ENCODE data around the gene CACNA2D1. TPM values are rescaled to one million over a fixed set of nuclear protein-coding genes. Genes with fewer than 3 reads are reported as not detected.

The CACNA2D1 gene
- total RNA-seq, 1 donor from 2014 or later = 116 TPM

DNA sequence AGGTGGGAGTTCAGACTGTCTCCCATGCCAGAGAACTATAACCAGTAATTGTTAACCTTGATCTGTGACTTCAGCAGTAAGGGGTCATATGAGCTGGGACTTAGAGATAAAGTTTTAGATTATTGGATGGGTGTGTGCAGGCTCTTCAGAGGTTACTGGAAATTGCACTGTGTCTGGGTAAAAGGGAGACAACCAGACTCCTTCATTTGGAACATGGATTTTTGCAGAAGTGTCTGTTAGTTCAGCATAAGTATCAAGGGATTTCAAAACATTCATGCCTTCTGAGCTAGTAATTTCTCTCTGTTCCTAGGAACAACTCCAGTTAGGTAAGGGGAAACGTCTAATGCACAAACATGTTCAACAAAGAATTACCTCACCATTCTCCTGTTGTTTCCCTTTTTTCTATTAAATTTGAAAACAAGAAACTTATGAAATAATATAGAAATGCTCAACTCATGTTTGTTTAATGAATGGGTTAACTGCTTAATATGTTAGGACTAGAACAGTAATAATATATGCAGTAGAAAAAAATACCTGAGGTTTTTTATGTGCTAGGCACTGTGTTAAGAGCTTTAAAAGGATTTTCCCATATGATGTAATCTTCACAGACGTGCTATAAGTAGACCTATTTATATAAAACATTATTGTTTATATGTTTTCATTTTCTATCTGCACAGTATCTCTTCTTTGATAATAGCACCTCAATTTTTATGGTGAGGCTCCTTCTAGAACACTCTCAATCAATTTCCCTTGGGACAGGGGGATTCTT, 233.0 kb downstream of the CACNA2D1 start:
- Histone ChIP-seq H3K4me3 (ENCODE audit: low read length in 3 of 3) (no peak overlapping the region), H3K27ac (ENCODE audit: low read depth, low read length) (no peak overlapping the region), H3K9ac (ENCODE audit: low read depth in 1 of 3, low read length in 3 of 3) (no peak overlapping the region), H3K4me1 (ENCODE audit: control insufficient read depth in 3 of 3, insufficient read depth in 3 of 3, low read length in 3 of 3) (peaks cover 3 to 11% (median 4%) of the 10 kb centered on the region in 3 donors), H3K27me3 (ENCODE audit: control insufficient read depth in 3 of 3, insufficient read depth in 3 of 3, low read length in 3 of 3) (no peaks in the 10 kb centered on the region), H3K36me3 (ENCODE audit: control insufficient read depth in 3 of 3, insufficient read depth in 3 of 3, low read length in 3 of 3) (no peaks in the 10 kb centered on the region), H3K9me3 (ENCODE audit: control insufficient read depth in 3 of 3, low read length in 3 of 3) (no peaks in the 10 kb centered on the region)

DNA sequence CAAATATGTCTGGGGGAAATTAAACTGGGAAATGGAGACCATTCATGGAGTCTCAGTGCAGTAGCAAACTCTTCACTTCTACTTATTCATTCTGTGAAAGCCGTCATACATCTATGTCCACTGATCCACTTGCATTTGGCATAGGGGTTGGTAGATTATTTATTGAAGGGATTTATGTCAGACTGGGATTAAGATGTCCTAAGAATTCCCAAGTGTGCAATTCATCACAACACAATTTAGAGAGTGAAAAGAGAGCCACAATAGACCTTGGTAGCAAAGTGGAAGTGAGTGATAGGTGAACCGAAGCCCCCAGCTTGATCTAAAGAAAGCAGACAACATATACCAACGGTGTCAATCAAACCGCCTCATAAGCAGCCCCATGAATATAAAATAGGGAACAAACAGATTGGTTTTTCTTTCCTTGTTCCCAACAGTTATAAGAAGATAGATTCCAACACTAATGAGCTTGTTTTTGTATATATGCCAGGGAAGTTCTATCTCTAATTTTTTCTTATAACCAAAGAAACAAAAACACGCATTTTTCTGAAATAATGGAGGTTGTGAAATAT, 234.3 kb downstream of the CACNA2D1 start:
- no peaks in the 10 kb centered on the region for H3K9me3 ChIP-seq (ENCODE audit: control insufficient read depth in 3 of 3, low read length in 3 of 3)
- H3K9ac ChIP-seq (ENCODE audit: low read depth in 1 of 3, low read length in 3 of 3) = no peak overlapping the region
- H3K27ac ChIP-seq (ENCODE audit: low read depth, low read length) = no peak overlapping the region

DNA sequence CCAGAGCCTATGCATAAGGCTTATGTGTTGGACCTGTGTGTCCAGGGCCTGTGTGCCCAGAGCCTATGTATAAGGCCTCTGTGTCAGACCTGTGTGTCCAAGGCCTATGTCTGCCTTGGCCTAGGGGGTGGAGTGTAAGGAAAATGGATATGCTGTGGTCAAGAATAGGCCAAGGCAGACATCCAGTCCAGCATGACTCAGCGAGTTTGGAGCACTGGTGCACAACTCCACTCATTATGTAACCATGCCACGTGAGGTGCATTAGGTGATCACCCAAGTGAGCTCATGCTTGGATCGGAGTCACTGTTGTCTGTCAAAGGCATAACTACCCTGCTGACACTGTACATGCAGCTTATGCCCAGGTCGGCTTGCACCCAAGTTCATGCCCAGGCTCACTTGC, 238.9 kb downstream of the CACNA2D1 start:
- peak overlapping the region in 1 of 3 donors; percentile 37 for H3K4me3 ChIP-seq (ENCODE audit: low read length in 3 of 3)
- H3K27me3 ChIP-seq (ENCODE audit: control insufficient read depth in 3 of 3, insufficient read depth in 3 of 3, low read length in 3 of 3) = no peaks in the 10 kb centered on the region
- H3K27ac ChIP-seq (ENCODE audit: low read depth, low read length) = peak overlapping the region; percentile 92
- H3K9ac ChIP-seq (ENCODE audit: low read depth in 1 of 3, low read length in 3 of 3) = peak overlapping the region in 2 of 3 donors; percentile 47 to 61
- H3K9me3 ChIP-seq (ENCODE audit: control insufficient read depth in 3 of 3, low read length in 3 of 3) = no peaks in the 10 kb centered on the region
- no peaks in the 10 kb centered on the region for H3K36me3 ChIP-seq (ENCODE audit: control insufficient read depth in 3 of 3, insufficient read depth in 3 of 3, low read length in 3 of 3)
- H3K4me1 ChIP-seq (ENCODE audit: control insufficient read depth in 3 of 3, insufficient read depth in 3 of 3, low read length in 3 of 3) = peaks cover 12 to 26% (median 21%) of the 10 kb centered on the region in 3 donors

More for the DNA sequence above, 234.3 kb downstream of the CACNA2D1 start:
- peaks cover 7 to 15% (median 8%) of the 10 kb centered on the region in 3 donors for H3K4me1 ChIP-seq (ENCODE audit: control insufficient read depth in 3 of 3, insufficient read depth in 3 of 3, low read length in 3 of 3)
- no peak overlapping the region for H3K4me3 ChIP-seq (ENCODE audit: low read length in 3 of 3)
- H3K27me3 ChIP-seq (ENCODE audit: control insufficient read depth in 3 of 3, insufficient read depth in 3 of 3, low read length in 3 of 3) = no peaks in the 10 kb centered on the region
- H3K36me3 ChIP-seq (ENCODE audit: control insufficient read depth in 3 of 3, insufficient read depth in 3 of 3, low read length in 3 of 3) = no peaks in the 10 kb centered on the region

DNA sequence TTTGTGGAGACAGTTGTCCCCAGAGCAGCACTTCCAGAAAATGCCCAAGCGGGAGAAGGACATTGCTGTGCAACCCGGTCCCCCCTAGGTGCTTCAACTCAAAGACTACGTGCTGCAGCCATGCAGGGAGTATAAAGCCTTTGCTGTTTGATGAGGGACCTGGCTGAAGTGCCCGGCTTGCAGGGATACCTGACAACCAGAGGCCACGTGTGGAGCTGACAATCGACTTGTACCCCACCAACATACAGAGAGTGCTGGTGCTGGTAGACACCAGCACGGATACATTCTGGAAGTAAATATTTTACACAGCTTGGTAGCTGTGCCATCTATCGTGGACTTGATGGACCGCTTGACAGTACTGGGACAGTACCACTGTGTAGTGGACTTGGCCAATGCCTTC, 240.6 kb downstream of the CACNA2D1 start:
- no peaks in the 10 kb centered on the region for H3K9me3 ChIP-seq (ENCODE audit: control insufficient read depth in 3 of 3, low read length in 3 of 3)
- peaks cover 12 to 26% (median 21%) of the 10 kb centered on the region in 3 donors for H3K4me1 ChIP-seq (ENCODE audit: control insufficient read depth in 3 of 3, insufficient read depth in 3 of 3, low read length in 3 of 3)
- H3K36me3 ChIP-seq (ENCODE audit: control insufficient read depth in 3 of 3, insufficient read depth in 3 of 3, low read length in 3 of 3) = no peaks in the 10 kb centered on the region
- H3K9ac ChIP-seq (ENCODE audit: low read depth in 1 of 3, low read length in 3 of 3) = no peak overlapping the region
- no peaks in the 10 kb centered on the region for H3K27me3 ChIP-seq (ENCODE audit: control insufficient read depth in 3 of 3, insufficient read depth in 3 of 3, low read length in 3 of 3)
- no peak overlapping the region for H3K27ac ChIP-seq (ENCODE audit: low read depth, low read length)
- no peak overlapping the region for H3K4me3 ChIP-seq (ENCODE audit: low read length in 3 of 3)

DNA sequence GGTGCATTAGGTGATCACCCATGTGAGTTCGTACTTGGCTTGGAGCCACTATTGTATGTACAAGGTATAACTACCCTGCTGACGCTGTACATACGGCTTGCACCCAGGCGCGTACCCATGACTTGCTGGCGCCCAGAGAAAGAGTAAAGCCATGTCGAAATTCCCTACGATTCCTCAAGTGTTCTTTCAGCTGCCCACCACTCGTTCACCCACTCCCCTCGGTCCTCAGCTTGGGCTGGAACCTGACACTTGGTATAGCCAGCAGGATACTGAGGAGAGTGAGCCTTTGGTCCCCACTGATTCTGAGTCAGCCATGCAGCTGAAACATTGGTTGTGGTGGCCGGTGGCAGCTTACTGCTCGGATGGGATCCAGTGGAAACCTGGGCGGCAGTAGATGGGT, 241.5 kb downstream of the CACNA2D1 start:
- no peak overlapping the region for H3K4me3 ChIP-seq (ENCODE audit: low read length in 3 of 3)
- H3K9ac ChIP-seq (ENCODE audit: low read depth in 1 of 3, low read length in 3 of 3) = no peak overlapping the region
- H3K4me1 ChIP-seq (ENCODE audit: control insufficient read depth in 3 of 3, insufficient read depth in 3 of 3, low read length in 3 of 3) = peaks cover 12 to 26% (median 19%) of the 10 kb centered on the region in 3 donors
- no peak overlapping the region for H3K27ac ChIP-seq (ENCODE audit: low read depth, low read length)
- H3K36me3 ChIP-seq (ENCODE audit: control insufficient read depth in 3 of 3, insufficient read depth in 3 of 3, low read length in 3 of 3) = no peaks in the 10 kb centered on the region
- no peaks in the 10 kb centered on the region for H3K27me3 ChIP-seq (ENCODE audit: control insufficient read depth in 3 of 3, insufficient read depth in 3 of 3, low read length in 3 of 3)
- H3K9me3 ChIP-seq (ENCODE audit: control insufficient read depth in 3 of 3, low read length in 3 of 3) = no peaks in the 10 kb centered on the region

DNA sequence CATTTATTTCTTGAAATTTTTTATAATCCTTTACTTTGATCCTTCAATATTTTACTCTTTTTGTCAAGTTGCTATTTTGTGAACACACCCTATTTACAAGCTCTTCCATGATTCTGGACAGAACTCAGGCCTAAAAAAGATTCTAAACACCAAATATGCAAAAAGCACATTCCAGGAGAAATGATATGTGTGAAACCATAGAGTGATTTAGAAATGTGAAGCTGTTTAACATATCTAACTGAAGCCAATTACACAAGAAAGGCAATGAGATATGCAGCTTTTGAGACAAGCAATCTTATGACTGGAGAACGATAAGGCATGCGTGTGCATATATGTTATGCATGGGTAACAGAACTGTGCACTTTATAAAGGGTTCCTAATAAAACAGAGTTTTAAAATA, 243.0 kb downstream of the CACNA2D1 start:
- Histone ChIP-seq H3K27ac (ENCODE audit: low read depth, low read length) (no peak overlapping the region), H3K27me3 (ENCODE audit: control insufficient read depth in 3 of 3, insufficient read depth in 3 of 3, low read length in 3 of 3) (no peaks in the 10 kb centered on the region), H3K4me1 (ENCODE audit: control insufficient read depth in 3 of 3, insufficient read depth in 3 of 3, low read length in 3 of 3) (peaks cover 12 to 26% (median 18%) of the 10 kb centered on the region in 3 donors), H3K36me3 (ENCODE audit: control insufficient read depth in 3 of 3, insufficient read depth in 3 of 3, low read length in 3 of 3) (no peaks in the 10 kb centered on the region), H3K4me3 (ENCODE audit: low read length in 3 of 3) (no peak overlapping the region), H3K9ac (ENCODE audit: low read depth in 1 of 3, low read length in 3 of 3) (no peak overlapping the region), H3K9me3 (ENCODE audit: control insufficient read depth in 3 of 3, low read length in 3 of 3) (no peaks in the 10 kb centered on the region)

DNA sequence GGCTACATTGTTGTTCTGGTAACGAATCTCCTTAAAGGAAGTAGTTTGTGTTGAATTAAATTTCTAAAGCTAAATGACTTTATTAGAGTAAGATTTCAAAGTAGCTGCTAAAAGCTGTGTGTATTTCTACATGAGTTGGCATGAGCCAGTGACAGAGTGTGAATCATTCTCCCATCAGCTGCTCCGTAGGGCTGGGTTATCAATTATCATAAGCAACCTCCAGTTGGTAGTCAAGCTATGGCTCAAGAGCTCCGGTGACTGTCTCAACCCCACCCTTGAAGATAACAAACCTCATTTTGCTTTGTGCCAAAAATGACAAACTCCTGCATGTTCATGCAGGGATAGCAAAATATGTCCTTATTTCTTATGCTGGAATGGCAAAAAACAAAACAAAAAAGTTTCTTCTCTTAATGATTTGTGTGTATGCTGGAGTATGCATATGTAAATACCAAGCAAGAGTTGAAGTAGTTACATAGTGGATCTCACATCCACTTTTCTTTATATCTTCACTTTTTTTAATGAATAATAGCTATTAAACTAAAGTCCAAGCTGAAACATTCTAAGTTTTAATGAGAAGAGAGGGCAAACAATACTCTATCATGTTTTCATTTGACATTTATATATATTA, 249.4 kb downstream of the CACNA2D1 start:
- no peak overlapping the region for H3K27ac ChIP-seq (ENCODE audit: low read depth, low read length)
- H3K9ac ChIP-seq (ENCODE audit: low read depth in 1 of 3, low read length in 3 of 3) = no peak overlapping the region
- H3K4me1 ChIP-seq (ENCODE audit: control insufficient read depth in 3 of 3, insufficient read depth in 3 of 3, low read length in 3 of 3) = peaks cover 0 to 5% (median 3%) of the 10 kb centered on the region in 3 donors
- H3K36me3 ChIP-seq (ENCODE audit: control insufficient read depth in 3 of 3, insufficient read depth in 3 of 3, low read length in 3 of 3) = no peaks in the 10 kb centered on the region
- H3K9me3 ChIP-seq (ENCODE audit: control insufficient read depth in 3 of 3, low read length in 3 of 3) = no peaks in the 10 kb centered on the region
- H3K4me3 ChIP-seq (ENCODE audit: low read length in 3 of 3) = no peak overlapping the region
- no peaks in the 10 kb centered on the region for H3K27me3 ChIP-seq (ENCODE audit: control insufficient read depth in 3 of 3, insufficient read depth in 3 of 3, low read length in 3 of 3)

DNA sequence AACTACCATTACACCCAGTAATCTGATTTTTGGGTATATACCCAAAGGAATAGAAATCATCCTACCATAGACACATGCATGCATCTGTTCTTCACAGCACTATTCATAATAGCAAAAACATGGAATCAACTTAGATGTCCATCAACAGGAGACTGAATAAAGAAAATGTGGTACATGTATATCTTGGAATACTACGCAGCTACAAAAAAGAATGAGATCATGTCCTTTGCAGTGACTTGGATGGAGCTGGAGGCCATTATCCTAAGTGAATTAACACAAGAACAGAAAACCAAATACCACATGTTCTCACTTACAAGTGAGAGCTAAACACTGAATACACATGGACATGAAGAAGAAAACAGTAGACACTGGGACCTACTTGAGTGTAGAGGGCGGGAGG, 254.9 kb downstream of the CACNA2D1 start:
- Histone ChIP-seq H3K27ac (ENCODE audit: low read depth, low read length) (no peak overlapping the region), H3K27me3 (ENCODE audit: control insufficient read depth in 3 of 3, insufficient read depth in 3 of 3, low read length in 3 of 3) (no peaks in the 10 kb centered on the region), H3K36me3 (ENCODE audit: control insufficient read depth in 3 of 3, insufficient read depth in 3 of 3, low read length in 3 of 3) (no peaks in the 10 kb centered on the region), H3K9me3 (ENCODE audit: control insufficient read depth in 3 of 3, low read length in 3 of 3) (no peaks in the 10 kb centered on the region), H3K4me3 (ENCODE audit: low read length in 3 of 3) (no peak overlapping the region), H3K9ac (ENCODE audit: low read depth in 1 of 3, low read length in 3 of 3) (no peak overlapping the region), H3K4me1 (ENCODE audit: control insufficient read depth in 3 of 3, insufficient read depth in 3 of 3, low read length in 3 of 3) (peaks cover 0 to 2% (median 0%) of the 10 kb centered on the region in 3 donors)

DNA sequence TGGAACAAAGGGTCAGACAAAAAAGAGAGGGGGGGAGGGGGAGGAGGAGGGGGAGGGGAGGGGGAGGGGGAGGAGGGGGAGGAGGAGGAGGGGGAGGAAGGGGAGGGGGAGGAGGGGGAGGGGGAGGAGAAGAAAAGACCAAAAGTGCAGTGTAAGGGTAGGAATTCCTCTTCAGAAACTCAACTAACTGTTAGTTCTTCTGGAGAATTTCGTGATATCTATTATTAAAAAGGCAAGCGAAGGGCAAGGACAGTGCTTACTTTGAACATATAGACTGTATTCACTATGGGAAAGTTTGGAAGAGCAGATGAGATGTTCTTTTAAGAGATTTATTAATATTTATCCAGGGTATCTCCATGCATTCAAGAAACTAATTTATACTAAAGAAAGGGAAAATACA, 258.1 kb downstream of the CACNA2D1 start:
- Histone ChIP-seq H3K4me3 (ENCODE audit: low read length in 3 of 3) (no peak overlapping the region), H3K27ac (ENCODE audit: low read depth, low read length) (no peak overlapping the region), H3K36me3 (ENCODE audit: control insufficient read depth in 3 of 3, insufficient read depth in 3 of 3, low read length in 3 of 3) (no peaks in the 10 kb centered on the region), H3K9ac (ENCODE audit: low read depth in 1 of 3, low read length in 3 of 3) (no peak overlapping the region), H3K27me3 (ENCODE audit: control insufficient read depth in 3 of 3, insufficient read depth in 3 of 3, low read length in 3 of 3) (no peaks in the 10 kb centered on the region), H3K4me1 (ENCODE audit: control insufficient read depth in 3 of 3, insufficient read depth in 3 of 3, low read length in 3 of 3) (no peaks in the 10 kb centered on the region), H3K9me3 (ENCODE audit: control insufficient read depth in 3 of 3, low read length in 3 of 3) (no peaks in the 10 kb centered on the region)

DNA sequence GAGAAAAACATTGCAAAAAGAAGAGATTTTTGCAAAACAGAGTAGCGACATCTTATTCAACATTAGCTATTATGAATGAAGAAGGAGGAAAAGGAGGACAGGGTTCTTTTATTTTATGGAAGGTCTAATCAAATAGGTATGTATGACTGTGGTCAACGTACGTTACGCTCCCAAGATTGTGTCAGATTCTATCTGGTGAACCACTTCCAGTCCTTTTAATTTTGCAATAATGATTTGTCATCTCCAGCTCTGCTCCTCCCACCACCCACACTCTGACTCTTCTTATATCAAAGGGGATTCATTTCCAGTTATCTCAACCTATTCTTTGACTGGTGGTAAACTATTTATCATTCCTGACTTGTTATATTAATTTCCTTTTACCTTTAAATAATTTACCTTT, 259.9 kb downstream of the CACNA2D1 start:
- no peaks in the 10 kb centered on the region for H3K9me3 ChIP-seq (ENCODE audit: control insufficient read depth in 3 of 3, low read length in 3 of 3)
- no peak overlapping the region for H3K27ac ChIP-seq (ENCODE audit: low read depth, low read length)
- no peak overlapping the region for H3K9ac ChIP-seq (ENCODE audit: low read depth in 1 of 3, low read length in 3 of 3)
- H3K36me3 ChIP-seq (ENCODE audit: control insufficient read depth in 3 of 3, insufficient read depth in 3 of 3, low read length in 3 of 3) = no peaks in the 10 kb centered on the region
- H3K4me1 ChIP-seq (ENCODE audit: control insufficient read depth in 3 of 3, insufficient read depth in 3 of 3, low read length in 3 of 3) = no peaks in the 10 kb centered on the region
- H3K27me3 ChIP-seq (ENCODE audit: control insufficient read depth in 3 of 3, insufficient read depth in 3 of 3, low read length in 3 of 3) = no peaks in the 10 kb centered on the region
- H3K4me3 ChIP-seq (ENCODE audit: low read length in 3 of 3) = no peak overlapping the region
